NCI-H2196 treated with DMSO at 0.1 percent for 48 hours (cell line): ENCODE measurements around the gene PEX13.
"Not testable (repeated sequence)": the region's sequence is repeated elsewhere in the genome, so short reads cannot be mapped to it uniquely, and the experiment has no call there.

ENCODE experiments used
- DNase-seq: peaks from one replicate; lab custom pipeline; 2025; ENCODE audit not compliant: unreplicated experiment; lab: John Stamatoyannopoulos, UW

PEX13 gene

GRCh38 chr2:61017556-61018317 is at the start of gene PEX13, which contains the start of gene PUS10:
TSS of gene PEX13 (plus strand) at chr2:61017720. CDS start at chr2:61017760, 40 bp downstream.
TSS of gene PUS10 (minus strand) at chr2:61018255. CDS start at chr2:61011890, 6,365 bp downstream.
- DNase-seq, result peak; percentile 50

GRCh38 chr2:60972889-60973656 is 44.4 kb upstream of the PEX13 start:
- no peak for DNase-seq

- no peak for DNase-seq
Measured at GRCh38 chr2:60973705-60974104, 43.8 kb upstream of the PEX13 start.

GRCh38 chr2:60974652-60975051 is 42.9 kb upstream of the PEX13 start:
- DNase-seq, result no peak

- no peak for DNase-seq
Measured at GRCh38 chr2:60976256-60976850, 41.2 kb upstream of the PEX13 start.

GRCh38 chr2:60976875-60977561 is 40.5 kb upstream of the PEX13 start:
- no peak for DNase-seq

- DNase-seq, result no peak
Measured at GRCh38 chr2:60977562-60977895, 40.0 kb upstream of the PEX13 start.

- DNase-seq, result no peak
Measured at GRCh38 chr2:60979231-60979630, 38.3 kb upstream of the PEX13 start.

- DNase-seq, result no peak
Measured at GRCh38 chr2:60980071-60980815, 37.3 kb upstream of the PEX13 start.

GRCh38 chr2:60982066-60982465 is 35.5 kb upstream of the PEX13 start:
- DNase-seq, result not testable (repeated sequence)

GRCh38 chr2:60984720-60985119 is 32.8 kb upstream of the PEX13 start:
- DNase-seq, result no peak

GRCh38 chr2:60987041-60987440 is 30.5 kb upstream of the PEX13 start:
- DNase-seq, result no peak

- not testable (repeated sequence) for DNase-seq
Measured at GRCh38 chr2:60987656-60988055, 29.9 kb upstream of the PEX13 start.

- no peak for DNase-seq
Measured at GRCh38 chr2:60989259-60989658, 28.3 kb upstream of the PEX13 start.

- no peak for DNase-seq
Measured at GRCh38 chr2:60991644-60992043, 25.9 kb upstream of the PEX13 start.

GRCh38 chr2:60992985-60993392 is 24.5 kb upstream of the PEX13 start:
- no peak for DNase-seq

- DNase-seq, result no peak
Measured at GRCh38 chr2:60994131-60994530, 23.4 kb upstream of the PEX13 start.

- no peak for DNase-seq
Measured at GRCh38 chr2:60998628-60999545, 18.6 kb upstream of the PEX13 start.

- no peak for DNase-seq
Measured at GRCh38 chr2:61005736-61006135, 11.8 kb upstream of the PEX13 start.
